Neural crest cell (in vitro differentiated cells): ENCODE measurements around the gene SUFU. TPM values are rescaled to one million over a fixed set of nuclear protein-coding genes. Genes with fewer than 3 reads are reported as not detected.

Source experiments
- DNase-seq: peaks from one replicate; pipeline ENCODE4 v3.0.0; 2021; ENCODE audit warnings: low read depth, mixed read lengths, low spot score
- H3K27ac Mint-ChIP-seq: one replicate; pipeline ENCODE4 v1.8.0; 2021; ENCODE audit warnings: mild to moderate bottlenecking, mixed read lengths; ENCODE audit not compliant: unreplicated experiment
- H3K27me3 Mint-ChIP-seq: 2 replicates; pipeline ENCODE4 v1.8.0; 2021; ENCODE audit warnings: low read depth, mild to moderate bottlenecking, mixed read lengths
- H3K36me3 Mint-ChIP-seq: 2 replicates; pipeline ENCODE4 v1.8.0; 2021; ENCODE audit warnings: low read depth, mild to moderate bottlenecking, mixed read lengths
- H3K4me1 Mint-ChIP-seq: 2 replicates; pipeline ENCODE4 v1.8.0; 2021; ENCODE audit warnings: mixed read lengths
- H3K4me3 Mint-ChIP-seq: one replicate; pipeline ENCODE4 v1.8.0; 2021; ENCODE audit warnings: mild to moderate bottlenecking, mixed read lengths
- H3K9me3 Mint-ChIP-seq: 2 replicates; pipeline ENCODE4 v1.8.0; 2021; ENCODE audit warnings: mixed read lengths
- CTCF ChIP-seq: fragments of 200-600 bp; sonication (generic); conservative IDR thresholded peaks from 2 replicates; pipeline ENCODE4 v1.5.0; 2021; ENCODE audit warnings: antibody characterized with exemption, mild to moderate bottlenecking
- total RNA-seq: library from RNA; stranded (reverse); gene quantifications from 2 replicates; pipeline ENCODE4 v1.2.1, GENCODE V29; 2021

The SUFU gene
- total RNA-seq, 1 donor from 2014 or later, result 27.1 TPM

- no peak for TF ChIP-seq CTCF
- Mint-ChIP-seq H3K9me3 (no peaks in the 10 kb centered on the region), H3K27ac (peak overlapping the region; percentile 97), H3K27me3 (no peaks in the 10 kb centered on the region), H3K4me3 (peak overlapping the region; percentile 67), H3K4me1 (peaks cover 74% of the 10 kb centered on the region), H3K36me3 (peaks cover 5% of the 10 kb centered on the region)
- no peak for DNase-seq
Observed at GRCh38 chr10:102630663-102631062, 126.9 kb downstream of the SUFU start.

- Mint-ChIP-seq H3K4me3 (peak overlapping the region; percentile 18), H3K27ac (peak overlapping the region; percentile 97), H3K36me3 (peaks cover 5% of the 10 kb centered on the region), H3K27me3 (no peaks in the 10 kb centered on the region), H3K9me3 (peaks cover 2% of the 10 kb centered on the region), H3K4me1 (peaks cover 64% of the 10 kb centered on the region)
- TF ChIP-seq CTCF, result no peak
- no peak for DNase-seq
Observed at GRCh38 chr10:102631525-102632393, 128.0 kb downstream of the SUFU start.

GRCh38 chr10:102632394-102633111 lies 128.8 kb downstream of the SUFU start:
- no peak for TF ChIP-seq CTCF
- peaks cover 56% of the 10 kb centered on the region for H3K4me1 Mint-ChIP-seq
- H3K4me3 Mint-ChIP-seq, result peak overlapping the region; percentile 81
- no peaks in the 10 kb centered on the region for H3K27me3 Mint-ChIP-seq
- H3K36me3 Mint-ChIP-seq, result peaks cover 5% of the 10 kb centered on the region
- peaks cover 5% of the 10 kb centered on the region for H3K9me3 Mint-ChIP-seq
- peak overlapping the region; percentile 84 for H3K27ac Mint-ChIP-seq
- DNase-seq, result no peak

- no peaks in the 10 kb centered on the region for H3K27me3 Mint-ChIP-seq
- H3K4me3 Mint-ChIP-seq, result peak overlapping the region; percentile 54
- peaks cover 5% of the 10 kb centered on the region for H3K9me3 Mint-ChIP-seq
- no peak for TF ChIP-seq CTCF
- DNase-seq, result no peak
- peak overlapping the region; percentile 17 for H3K27ac Mint-ChIP-seq
- peaks cover 52% of the 10 kb centered on the region for H3K4me1 Mint-ChIP-seq
- H3K36me3 Mint-ChIP-seq, result peaks cover 5% of the 10 kb centered on the region
Observed at GRCh38 chr10:102633287-102633686, 129.5 kb downstream of the SUFU start.

- Mint-ChIP-seq H3K27me3 (no peaks in the 10 kb centered on the region), H3K27ac (no peak overlapping the region), H3K4me3 (peak overlapping the region; percentile 38), H3K36me3 (peaks cover 5% of the 10 kb centered on the region), H3K4me1 (peaks cover 47% of the 10 kb centered on the region), H3K9me3 (peaks cover 5% of the 10 kb centered on the region)
- no peak for DNase-seq
- TF ChIP-seq CTCF, result no peak
Observed at GRCh38 chr10:102633848-102634247, 130.1 kb downstream of the SUFU start.
